ENCODE data around the gene HSD11B1.

- TF ChIP-seq CTCF (IDR thresholded peaks at IDR 0.05) (no peak), POLR2A (IDR thresholded peaks at IDR 0.05) (no peak)
These were observed 8.0 kb upstream of the HSD11B1 start for GRCh38 chr1:209696673-209697072.
